ENCODE data around the gene TDRD15.
"Not testable (repeated sequence)": the region's sequence is repeated elsewhere in the genome, so short reads cannot be mapped to it uniquely, and the experiment has no call there.

TDRD15 gene

DNA sequence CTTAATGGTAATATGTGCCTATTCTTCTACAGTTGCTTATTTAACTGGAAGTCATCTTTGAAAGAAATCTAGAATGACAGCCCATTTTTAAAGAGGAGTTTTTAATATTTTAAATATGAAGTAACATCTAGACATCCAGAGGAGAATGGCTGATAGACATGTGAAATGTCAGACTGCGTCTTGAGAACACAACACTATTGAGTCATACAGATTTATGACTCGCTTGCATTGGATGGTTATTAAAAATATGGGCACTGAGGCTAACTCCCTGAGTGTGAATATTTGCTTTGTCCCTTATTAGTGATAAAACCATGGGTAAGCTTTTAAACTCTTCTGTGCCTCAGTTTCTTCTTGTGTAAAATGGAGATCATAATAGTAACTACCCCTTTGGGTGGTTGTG, 22.9 kb downstream of the TDRD15 start:
- no peak for DNase-seq (ENCODE audit: low read depth)

DNA sequence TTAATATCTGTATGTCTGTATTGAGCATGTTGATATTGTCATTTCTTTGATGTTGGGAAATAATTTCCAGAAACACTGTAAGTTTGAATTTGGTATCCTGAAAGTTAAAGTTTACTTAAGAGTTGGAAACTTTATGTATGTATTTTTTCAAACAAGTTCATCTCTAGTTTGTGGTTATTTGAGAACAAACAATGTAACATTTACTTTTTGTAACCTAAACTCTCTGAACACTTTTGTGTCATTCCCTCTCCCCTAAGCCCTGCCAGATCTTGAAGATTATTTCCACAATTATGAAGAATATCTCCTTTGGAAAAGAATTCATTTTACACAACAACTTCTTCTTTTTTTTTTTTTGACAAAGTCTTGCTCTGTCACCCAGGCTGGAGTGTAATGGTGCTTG, 24.9 kb downstream of the TDRD15 start:
- DNase-seq (ENCODE audit: low read depth) = no peak

DNA sequence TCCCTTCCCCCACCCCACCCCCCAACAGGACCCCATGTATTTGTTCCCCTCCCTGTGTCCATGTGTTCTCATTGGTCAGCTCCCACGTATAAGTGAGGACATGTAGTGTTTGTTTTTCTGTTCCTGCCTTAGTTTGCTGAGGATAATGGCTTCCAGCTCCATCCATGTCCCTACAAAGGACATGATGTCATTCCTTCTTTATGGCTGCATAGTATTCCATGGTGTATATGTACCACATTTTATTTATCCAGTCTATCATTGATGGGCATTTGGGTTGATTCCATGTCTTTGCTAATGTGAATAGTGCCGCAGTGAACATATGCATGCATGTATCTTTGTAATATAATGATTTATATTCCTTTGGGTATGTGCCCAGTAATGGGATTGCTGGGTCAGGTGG, 27.5 kb downstream of the TDRD15 start:
- not testable (repeated sequence) for DNase-seq (ENCODE audit: low read depth)

DNA sequence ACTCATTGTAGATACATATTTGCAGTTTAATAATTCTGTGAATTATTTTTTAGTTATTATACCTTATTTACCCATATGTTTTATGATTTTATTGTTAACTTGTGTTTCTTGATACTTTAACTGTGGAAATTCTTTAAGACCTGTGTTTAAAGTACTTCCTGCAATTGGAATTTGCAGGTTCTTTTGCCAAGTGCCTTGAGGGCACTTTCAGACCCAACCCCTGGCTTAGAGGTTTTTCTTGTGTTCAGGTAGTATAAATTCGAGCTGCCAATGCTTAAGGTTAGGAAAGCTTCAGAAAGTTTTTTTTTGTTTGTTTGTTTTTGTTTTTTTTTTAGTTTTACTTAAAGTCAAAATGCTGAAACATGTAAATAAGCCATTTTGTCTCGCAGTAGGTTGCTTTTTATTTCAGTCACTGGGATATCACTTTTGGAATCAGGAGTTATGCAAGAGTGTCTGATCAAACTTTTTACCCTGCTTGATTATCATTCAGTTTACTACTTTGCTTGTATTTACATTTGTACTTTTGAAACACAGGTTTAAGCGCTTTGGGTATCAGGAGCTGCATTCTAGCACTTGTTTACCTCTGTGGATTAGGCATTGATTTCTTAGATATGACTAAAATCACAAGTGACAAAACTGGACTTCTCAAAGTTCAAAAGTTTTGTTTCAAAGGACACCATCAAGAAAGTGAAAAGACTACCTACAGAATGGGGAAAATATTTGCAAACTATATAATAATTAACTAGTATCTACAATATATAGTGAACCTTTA, 31.8 kb downstream of the TDRD15 start:
- no peak for DNase-seq (ENCODE audit: low read depth)

DNA sequence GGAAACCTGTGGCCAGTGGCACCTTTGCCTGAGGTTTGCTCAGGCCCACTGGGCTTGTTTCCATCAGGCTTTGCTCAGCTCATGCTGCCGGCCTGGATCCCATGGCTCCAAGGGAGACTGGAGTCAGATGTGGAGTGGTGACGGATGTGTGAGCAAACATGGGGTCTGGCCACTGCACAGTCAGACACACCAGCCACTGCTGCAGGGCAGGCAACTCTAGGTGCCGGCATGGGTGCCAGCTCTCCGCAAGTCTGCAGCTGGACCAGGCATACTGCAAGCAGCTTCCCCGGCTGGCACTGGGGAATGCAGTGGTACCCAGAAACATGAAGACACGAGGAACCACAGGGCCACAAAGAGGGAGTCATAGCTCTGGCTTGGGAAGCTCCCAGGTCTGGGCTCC, 37.4 kb downstream of the TDRD15 start:
- no peak for DNase-seq (ENCODE audit: low read depth)

DNA sequence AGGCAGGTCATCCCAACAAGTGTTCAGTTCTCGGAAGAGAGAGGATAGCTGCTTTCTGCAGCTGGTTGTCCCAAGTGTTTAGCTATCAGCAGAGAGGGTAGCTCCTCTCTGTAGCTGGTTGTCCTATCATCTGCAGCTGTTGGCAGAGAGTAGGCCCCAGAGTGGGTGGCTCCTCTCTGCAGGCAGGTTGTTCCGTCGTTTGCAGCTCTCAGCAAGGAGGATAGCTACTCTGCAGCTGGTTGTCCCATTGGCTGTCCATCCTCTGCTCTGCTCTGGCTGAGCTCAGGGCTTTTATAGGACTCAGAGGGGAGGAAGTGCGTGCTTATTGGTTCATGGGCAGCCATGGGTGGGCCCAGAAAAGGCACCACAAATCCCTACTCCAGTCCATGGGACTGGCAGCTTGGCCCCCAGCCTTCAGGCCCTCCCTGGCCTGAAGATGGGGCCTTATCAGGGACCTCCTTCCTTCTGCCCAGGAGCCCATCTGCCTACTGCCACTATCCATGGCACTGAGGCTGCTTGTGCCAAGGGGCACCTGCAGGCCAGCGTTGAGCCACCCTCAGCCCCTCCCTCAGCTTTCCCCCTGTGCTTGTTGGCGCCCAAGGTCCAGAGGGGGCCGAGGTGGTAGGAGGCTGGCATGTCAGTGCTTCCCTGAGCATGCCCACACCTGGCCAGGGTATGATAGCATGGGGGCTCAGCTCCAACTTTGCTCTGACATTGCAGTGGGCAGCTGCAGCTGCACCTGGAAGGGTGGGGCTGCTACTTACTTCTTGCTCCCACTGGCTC, 38.3 kb downstream of the TDRD15 start:
- no peak for DNase-seq (ENCODE audit: low read depth)

DNA sequence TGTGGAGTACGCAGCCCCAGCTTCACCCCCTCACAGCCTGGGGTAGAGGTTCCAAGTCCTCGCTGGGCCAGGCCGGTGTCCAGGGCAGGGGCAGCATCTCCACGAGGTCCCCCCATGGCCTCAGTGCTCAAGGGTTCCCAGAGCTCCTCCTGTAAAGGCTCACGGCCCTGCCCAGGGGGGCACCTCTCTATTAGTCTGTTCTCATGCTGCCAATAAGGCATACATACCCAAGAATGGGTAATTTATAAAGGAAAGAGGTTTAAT, 38.8 kb downstream of the TDRD15 start:
- DNase-seq (ENCODE audit: low read depth) = no peak

DNA sequence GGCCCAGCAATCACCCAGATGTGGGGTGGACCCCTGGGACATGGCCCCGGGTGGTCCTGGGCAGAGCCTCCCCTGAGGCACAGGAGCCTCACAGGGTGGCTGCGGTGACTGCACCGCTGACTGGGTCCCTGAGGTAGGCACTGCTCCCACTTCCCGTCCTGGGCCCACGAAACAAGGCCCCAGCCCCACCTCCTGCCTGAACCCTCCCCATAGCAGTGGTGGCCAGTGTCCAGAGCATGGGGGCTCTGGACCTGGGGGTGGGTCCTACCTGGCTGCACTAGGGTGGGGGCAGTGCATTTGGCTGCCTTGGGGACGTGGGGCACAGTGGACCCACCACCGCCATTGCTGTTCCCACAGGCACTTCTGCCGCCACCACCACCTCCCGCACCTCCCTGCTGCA, 39.4 kb downstream of the TDRD15 start:
- DNase-seq (ENCODE audit: low read depth) = no peak

DNA sequence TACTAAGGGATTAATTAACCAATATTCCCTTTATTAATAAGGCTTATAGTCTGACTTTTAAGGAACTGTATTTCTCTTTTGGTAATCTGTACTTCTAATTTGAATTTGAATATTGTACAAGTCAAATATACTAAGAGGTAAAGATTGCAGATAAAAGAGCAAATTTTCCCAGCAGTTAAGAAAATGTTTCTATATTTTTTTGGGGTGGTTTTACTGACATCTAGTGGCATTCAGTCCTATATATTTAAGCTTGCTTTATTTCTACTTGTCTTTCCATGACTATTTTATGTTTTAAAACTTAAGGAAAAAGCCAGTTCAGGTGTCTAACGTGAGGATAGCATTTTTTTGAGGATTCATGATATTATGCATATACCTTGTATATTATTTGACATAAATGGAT, 41.6 kb downstream of the TDRD15 start:
- no peak for DNase-seq (ENCODE audit: low read depth)

DNA sequence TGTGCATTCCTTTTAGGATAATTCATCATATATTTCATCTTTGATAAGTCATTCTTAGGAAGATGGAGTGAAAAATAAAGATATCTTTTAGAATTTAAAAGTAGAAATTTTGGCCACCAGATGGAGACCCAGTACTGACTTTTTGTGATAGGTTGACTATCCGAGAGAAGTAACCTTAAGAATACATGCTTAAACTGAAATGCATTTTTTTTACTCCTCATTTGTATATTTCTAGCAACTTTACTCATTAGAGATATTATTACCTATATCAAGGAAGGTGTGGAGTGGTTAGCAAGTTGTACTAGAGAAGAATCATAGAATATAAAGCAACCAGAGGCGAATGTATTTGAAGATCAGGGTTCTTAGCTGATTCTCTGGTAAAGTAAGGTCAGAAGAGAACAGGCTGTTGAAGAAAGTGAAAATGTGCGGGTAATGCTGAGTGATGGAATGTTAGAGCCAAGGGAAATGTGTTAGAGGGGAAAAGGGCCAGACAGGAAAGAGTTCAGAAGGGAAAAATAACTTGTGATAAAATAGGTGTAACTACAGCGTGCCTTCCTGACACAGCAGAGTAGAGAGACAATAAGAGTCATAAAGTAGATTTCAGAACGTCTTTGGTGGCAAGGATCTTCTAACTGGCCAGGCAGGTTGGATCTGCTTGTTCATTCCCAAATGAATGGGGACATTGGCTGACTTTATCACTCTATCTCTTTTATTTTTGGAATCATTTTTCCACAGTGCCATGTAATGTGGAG, 52.3 kb downstream of the TDRD15 start:
- DNase-seq (ENCODE audit: low read depth) = no peak

DNA sequence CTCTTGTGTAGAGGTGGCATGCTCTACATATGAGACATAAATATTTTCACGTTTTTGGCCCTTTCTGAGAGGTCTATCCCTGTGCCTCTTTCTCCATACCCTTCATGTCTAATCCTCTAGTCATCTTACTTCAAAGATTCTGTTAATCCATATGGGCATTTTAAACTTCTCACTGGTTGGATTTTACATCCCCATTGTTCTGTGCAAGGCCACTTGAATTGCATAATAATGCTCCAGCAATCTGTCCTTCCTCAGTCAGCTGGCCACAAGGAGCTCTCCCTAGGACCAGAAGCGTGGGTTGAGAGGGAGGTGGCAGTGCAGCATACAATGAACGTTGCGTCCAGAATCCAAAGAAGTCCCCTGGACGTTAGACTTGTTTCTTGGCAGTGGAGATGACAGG, 58.2 kb downstream of the TDRD15 start:
- DNase-seq (ENCODE audit: low read depth) = no peak

DNA sequence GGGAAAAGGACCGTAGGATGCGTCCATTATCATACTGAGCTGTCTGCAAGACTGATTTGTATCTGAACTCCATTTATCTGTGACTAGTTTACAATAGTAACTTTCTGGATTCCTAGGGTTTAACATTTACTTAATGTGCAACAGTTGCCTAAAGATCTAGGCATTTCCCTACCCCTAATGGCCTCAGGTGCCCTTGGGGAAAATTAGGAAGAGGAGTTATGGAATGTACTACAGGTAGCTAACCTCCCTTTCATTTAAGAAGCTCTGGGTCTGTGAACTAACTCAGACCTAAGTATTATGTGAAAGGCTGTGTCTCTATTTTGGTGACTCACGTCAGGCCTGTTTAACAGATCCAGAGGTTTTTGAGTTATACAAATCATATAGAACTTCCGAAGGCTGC, 59.5 kb downstream of the TDRD15 start:
- DNase-seq (ENCODE audit: low read depth) = no peak

DNA sequence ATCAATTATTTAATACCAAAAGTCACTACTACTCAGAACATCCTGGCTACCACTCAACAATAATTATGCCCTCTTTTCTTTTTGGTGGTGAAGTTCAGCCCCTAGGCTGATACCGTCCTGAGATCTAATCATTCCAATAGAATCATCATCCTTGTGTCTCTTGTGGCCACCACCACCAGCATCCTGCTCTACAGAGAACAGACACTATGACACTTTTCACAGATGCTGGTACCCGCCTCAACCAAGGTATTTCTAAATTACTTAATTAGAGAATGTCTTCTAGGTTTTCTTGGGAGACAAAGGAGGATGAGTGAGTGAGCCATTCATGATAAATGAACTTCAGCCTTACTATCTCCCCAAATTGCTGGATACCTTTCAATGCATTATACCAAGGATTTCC, 60.0 kb downstream of the TDRD15 start:
- DNase-seq (ENCODE audit: low read depth) = no peak

DNA sequence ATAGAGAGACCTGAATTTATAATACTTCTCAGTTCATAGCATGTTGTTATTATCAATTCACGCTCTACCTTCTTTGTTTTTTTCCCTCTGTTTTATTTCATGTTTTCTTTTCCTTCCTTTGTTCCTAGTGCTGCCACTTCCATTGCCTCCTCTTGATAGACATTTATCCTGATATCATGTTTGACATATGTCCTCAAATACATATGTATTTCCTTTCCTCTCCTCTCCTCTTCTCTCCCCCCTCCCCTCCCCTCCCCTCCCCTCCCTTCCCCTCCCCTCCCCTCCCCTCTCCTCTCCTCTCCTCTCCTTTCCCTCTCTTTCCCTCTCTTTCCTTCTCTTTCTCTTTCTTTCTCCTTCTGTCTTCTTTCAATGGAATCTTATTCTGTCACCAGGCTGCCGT, 67.8 kb downstream of the TDRD15 start:
- DNase-seq (ENCODE audit: low read depth) = no peak
